Bone marrow (tissue), 2 donors: ENCODE results near the gene LEMD3.

Experiments
- DNase-seq, 2 donors: peaks; one replicate each; lab custom pipeline; 2025; lab: John Stamatoyannopoulos, UW

Gene LEMD3

DNA sequence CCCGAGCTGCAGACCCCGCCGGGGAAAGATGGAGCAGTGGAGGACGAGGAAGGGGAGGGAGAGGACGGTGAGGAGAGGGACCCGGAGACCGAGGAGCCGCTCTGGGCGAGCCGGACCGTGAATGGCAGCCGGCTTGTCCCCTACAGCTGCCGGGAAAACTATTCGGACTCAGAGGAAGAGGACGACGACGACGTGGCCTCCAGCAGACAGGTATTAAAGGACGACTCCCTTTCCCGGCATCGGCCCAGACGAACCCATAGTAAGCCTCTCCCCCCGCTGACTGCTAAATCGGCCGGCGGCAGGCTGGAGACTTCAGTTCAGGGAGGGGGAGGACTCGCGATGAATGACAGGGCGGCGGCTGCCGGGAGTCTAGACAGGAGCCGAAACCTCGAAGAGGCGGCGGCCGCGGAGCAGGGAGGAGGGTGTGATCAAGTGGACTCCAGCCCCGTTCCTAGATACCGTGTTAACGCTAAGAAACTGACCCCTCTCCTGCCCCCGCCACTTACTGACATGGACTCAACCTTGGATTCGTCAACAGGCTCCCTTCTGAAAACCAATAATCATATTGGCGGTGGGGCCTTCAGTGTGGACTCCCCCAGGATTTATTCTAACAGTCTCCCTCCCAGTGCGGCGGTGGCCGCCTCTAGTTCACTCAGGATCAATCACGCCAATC, 962 bp downstream of the LEMD3 start:
- DNase-seq, result peak; percentile 37 to 54

DNA sequence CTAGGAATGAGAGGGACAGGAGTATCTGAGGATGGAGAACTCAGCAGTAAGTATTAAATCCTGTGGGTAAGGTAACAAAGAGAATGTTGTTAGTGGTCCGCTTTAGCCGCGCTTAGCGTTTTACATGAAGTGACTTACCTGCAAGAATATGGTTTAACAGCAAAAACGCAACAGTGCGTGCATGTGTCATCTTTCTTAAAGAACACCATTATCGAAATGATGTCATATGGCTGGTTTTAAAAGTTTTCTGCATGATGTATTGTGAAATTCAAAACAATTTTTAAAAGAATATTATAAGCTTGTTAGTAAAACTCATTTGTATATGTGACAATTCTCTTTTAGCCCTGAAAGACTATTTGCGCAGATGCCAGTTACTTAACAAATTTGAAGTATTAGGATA, 1.7 kb downstream of the LEMD3 start:
- DNase-seq, result no peak

GRCh38 chr12:65171870-65172269, 2.5 kb downstream of the LEMD3 start:
- DNase-seq, result no peak

GRCh38 chr12:65175385-65175784, 6.0 kb downstream of the LEMD3 start:
- no peak for DNase-seq

DNA sequence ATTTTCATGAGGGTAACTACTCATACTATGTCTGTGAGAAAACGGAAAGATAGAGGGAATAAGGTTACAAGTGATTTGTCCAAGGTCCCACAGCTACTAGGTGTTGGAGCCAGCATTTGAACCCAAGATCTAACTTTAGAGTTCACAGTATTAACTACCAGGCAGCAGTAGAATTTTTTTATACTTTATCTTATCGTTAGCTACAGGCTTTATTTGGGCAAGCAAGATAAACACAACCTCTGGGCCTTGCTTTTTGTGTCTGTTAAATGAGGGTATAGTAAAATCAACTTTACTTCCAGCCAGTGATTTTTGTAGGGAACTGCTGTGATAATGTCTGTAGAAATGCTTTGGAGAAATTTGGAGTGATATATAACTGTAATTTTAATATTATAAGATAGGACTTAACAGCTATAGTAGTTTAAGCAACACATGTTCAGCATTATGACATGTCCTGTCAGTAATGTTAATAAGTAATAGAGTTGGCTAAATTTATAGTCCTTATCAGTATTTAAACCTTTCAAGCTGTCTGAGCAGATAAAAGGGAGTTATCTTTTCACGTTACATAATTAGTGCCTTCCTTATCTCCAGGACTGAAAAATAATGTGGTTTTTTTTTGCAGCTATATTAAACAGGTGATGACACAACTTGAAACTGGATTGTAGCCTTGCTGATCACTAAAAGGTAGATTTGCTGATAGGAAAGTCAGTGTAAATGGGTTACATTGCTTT, 12.8 kb downstream of the LEMD3 start:
- DNase-seq, result no peak

DNA sequence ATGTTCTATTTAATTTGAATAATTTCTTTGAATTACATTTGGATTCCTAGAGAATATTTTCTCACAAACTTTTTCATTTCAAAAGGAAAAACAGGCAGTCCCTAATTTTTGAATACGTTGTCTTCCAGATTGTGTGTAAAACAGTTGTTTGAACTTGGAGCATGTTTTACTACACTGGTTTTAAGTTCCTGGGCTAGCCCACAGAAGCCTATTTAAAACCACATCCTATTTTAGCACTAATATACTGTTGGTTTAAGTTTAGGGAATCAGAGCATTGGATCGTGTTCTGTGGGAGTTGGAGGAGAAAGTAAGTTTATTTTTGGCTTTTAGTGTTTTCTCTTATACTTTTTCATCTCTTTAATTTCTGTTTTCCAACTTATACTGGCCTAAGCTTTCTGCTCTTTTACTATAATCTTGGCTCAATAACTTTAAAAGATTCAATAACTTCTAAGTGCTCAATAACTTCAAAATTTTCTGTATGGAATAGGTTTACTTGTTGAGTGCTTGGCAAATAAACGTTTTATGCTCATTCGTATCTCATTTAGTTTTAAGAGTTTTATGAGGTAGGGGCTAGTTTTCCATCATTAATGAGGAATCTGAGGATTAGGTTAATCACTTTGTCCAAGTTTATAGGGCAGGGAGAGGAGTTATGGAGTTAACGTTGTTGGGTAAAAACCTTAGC, 14.9 kb downstream of the LEMD3 start:
- DNase-seq, result no peak

- DNase-seq, result no peak
Measured at GRCh38 chr12:65184858-65185229, 15.5 kb downstream of the LEMD3 start.

- DNase-seq, result no peak
Measured at GRCh38 chr12:65187665-65188064, 18.3 kb downstream of the LEMD3 start.

- DNase-seq, result no peak
Measured at GRCh38 chr12:65188179-65188701, 18.9 kb downstream of the LEMD3 start.

GRCh38 chr12:65189028-65189718, 19.8 kb downstream of the LEMD3 start:
- no peak for DNase-seq

DNA sequence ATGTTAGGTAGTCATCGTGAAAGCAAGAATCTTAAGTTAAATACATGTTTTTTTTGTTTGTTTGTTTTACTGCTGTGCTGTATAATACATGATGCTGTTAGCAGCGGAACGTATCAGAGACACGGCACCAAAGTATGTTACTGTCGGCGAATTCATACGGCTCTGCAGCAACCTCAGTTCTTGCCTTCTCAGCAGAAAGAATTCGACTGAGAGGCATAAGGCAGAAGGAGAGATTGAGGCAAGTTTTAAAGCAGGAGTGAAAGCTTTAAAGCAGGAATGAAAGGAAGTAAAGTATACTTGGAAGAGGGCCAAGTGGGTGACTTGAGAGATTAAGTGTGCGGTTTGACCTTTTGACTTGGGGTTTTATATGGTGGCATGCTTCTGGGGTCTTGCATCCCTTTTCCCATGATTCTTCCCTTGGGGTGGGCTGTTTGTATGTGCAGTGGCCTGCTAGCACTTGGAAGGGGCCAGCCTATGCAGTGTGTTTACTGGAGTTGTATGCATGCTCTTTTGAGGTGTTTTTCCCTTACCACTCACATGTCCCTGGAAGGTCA, 23.7 kb downstream of the LEMD3 start:
- peak in 1 of 2 donors; percentile 56 for DNase-seq

DNA sequence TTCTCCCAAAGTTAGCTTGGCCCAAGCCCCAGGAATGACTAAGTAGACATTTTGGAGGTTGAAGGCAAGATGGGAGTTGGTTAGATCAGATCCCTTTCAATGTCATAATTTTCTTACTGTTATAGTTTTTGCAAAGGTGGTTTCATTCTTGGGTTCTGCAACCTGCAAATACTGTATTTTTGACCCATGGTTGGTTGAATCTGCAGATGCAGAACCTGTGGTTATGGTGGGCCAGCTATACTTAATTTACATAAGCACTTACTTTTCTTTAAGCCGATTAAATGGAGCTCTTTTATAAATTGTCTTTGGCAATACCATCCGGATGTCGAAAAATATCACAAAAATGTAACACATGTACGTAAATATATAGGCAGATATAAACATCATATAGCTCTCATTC, 25.6 kb downstream of the LEMD3 start:
- DNase-seq, result no peak

GRCh38 chr12:65195387-65196055, 26.1 kb downstream of the LEMD3 start:
- no peak for DNase-seq

DNA sequence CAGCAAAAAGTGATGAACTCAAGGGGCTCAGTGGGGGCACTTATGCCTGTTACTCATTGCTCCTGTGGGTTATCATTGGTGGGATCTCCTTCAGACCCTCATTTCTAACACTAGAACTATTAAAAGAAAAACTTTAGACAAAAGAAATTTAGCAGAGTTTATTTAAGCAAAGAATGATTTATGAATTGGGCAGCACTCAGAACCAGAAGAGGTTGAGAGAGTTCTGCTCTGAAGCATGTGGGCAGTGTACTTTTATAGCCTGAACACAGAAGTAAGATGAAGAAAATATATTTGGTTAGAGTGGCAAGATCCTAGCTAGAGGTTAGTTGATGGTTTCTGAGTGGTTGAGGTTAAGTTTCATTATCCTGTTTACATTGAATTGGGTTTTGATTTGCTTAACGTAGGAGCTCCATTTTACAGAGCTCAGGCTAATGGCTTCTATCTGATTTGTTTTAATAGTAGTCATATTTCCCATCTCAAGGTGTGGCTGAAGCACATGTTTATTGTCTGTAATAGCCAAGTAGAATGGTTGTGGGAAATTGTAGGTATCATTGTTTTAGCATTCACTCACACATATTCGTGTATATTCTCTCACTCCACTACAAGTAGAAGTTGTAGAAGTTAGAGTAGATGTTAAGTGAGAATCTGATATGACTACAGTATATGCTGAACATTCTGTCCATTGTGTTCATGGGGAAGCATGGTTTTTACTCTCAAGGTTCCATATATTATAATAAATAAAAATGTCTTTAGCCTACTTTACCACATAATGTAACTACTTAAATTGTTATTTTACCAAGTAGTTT, 27.6 kb downstream of the LEMD3 start:
- DNase-seq, result no peak

GRCh38 chr12:65199604-65200003, 30.2 kb downstream of the LEMD3 start:
- DNase-seq, result no peak

- no peak for DNase-seq
Measured at GRCh38 chr12:65200007-65200665, 30.8 kb downstream of the LEMD3 start.

DNA sequence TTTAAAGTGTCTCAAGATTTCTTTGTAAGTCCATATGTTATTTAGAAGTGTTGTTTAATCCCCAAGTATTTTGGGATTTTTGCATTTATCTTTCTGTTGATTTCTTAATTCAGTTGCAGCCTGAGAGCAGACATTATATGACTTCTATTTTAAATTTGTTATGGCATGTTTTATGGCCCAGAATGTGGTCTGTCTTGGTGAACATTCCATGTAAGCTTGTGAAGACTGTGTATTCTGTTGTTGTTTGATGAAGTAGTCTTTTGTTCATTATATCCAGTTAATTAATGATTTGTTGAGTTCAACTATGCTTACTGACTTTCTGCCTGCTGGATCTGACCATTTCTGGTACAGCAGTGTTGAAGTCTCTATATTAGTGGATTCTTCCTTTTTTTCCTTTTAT, 34.0 kb downstream of the LEMD3 start:
- no peak for DNase-seq

- no peak for DNase-seq
Measured at GRCh38 chr12:65204886-65205525, 35.6 kb downstream of the LEMD3 start.

GRCh38 chr12:65205886-65206285, 36.5 kb downstream of the LEMD3 start:
- DNase-seq, result no peak

GRCh38 chr12:65208125-65208524, 38.7 kb downstream of the LEMD3 start:
- no peak for DNase-seq
